Colon (tissue), 2 donors: ENCODE measurements around the gene PRDM12.
"Not testable (repeated sequence)": the region's sequence is repeated elsewhere in the genome, so short reads cannot be mapped to it uniquely, and the experiment has no call there.

Experiments
- FAIRE-seq: peaks from 2 replicates; lab custom pipeline; 2012; peaks lifted over from hg19 to GRCh38; lab: Jason Lieb, UNC
- donor health status: control.
- donor health status: control.

Gene PRDM12

DNA sequence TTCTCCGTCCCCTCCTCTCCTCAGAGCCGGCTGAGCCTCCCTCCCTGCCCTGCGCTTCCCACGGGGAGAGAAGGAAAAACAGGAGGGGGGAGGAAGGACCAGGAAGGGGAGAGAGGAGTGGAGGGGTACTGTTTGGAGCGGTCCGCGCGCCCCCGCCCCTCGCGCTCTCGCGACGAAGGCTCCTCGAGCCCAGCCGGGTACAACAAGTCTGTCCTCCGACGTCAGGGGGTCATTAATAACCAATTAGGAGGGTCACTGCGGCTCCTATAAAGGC, 480 bp upstream of the PRDM12 start:
- no peak for FAIRE-seq

DNA sequence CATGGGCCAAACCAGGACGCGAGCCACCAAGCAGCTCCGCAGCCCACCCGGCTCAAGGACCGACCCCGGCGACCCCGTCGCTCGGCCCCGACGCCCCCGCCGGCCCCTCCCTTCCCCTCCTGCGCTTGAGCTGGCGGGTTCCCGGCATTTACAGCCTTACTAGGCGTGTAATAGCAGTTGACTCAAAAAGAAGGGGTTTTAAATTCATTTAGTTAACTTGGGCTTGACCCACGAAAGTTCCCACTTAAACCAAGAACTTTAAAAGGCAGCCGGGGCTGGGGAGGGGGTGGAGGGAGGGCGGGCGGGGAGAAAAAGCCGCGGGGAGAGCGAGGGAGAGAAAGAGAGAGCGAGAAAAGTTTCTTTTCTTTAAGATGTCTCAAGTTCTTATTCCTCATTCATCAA, 636 bp downstream of the PRDM12 start:
- FAIRE-seq = no peak

- no peak for FAIRE-seq
Observed at GRCh38 chr9:130665431-130666392, 1.3 kb downstream of the PRDM12 start.

DNA sequence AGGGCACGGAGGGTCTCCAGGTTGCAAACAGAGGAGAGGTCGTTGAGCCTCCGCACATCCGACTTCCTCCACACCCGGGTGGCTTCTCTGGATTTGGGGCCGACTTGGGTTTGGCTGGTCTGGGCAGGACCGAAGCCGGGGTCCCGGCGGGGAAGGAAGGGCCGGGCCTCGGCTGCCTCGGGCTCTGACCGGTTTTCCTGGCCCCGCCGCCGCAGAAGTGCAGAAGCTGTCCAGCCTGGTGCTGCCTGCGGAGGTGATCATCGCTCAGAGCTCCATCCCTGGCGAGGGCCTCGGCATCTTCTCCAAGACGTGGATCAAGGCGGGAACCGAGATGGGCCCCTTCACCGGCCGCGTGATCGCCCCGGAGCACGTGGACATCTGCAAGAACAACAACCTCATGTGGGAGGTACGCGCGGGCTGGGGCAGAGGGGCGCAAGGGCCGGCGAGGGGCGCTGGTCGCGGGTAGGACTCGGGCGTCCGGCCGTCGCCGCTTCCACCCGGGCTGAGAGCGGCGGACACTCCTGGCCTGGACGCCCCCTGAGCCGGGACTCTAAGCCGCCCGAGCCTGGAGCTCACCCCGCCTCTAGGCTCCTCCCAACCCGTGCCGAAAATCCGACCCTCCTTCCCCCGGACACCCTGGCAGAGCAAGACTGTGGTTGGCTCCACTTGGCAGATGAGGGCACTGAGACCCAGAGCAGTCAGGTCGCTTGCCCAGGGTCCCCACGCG, 2.2 kb downstream of the PRDM12 start:
- no peak for FAIRE-seq

- no peak for FAIRE-seq
Observed at GRCh38 chr9:130667120-130667435, 2.7 kb downstream of the PRDM12 start.

DNA sequence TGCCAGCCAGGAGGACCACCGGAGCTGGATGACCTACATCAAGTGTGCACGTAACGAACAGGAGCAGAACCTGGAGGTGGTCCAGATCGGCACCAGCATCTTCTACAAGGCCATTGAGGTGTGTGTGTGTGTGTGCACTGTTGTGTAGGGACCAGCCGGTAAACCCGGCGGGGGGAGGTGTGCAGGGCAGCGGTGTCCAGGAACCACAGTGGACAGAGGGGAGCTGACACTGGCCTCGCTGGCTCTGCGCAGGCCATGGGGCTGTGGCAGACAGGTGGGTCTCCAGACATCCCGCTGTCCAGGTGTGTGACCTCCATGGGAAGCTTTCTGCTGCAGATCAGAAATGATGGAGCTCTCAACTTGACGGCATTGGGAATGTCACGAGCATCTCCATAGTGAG, 3.8 kb downstream of the PRDM12 start:
- FAIRE-seq = no peak

DNA sequence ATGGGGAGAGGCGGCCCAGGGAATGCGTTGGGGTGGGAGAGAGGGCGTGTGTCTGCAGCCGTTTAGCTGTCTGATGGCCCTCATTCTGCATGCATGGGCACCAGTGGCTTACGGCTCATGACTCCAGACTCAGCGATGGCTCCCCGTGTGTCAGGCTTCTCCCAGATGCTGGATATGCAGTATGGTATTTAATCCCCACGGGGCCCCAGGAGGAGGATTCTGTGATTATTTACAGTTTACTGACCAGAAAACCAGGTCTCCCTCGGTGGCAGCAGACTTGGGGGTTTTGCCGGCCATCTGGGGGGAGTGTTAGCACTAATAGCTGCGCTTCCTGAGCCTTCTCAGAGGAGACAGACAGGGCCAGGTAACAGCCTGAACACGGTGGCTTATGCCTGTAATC, 4.3 kb downstream of the PRDM12 start:
- no peak for FAIRE-seq

GRCh38 chr9:130669965-130670364, 5.6 kb downstream of the PRDM12 start:
- FAIRE-seq = no peak

DNA sequence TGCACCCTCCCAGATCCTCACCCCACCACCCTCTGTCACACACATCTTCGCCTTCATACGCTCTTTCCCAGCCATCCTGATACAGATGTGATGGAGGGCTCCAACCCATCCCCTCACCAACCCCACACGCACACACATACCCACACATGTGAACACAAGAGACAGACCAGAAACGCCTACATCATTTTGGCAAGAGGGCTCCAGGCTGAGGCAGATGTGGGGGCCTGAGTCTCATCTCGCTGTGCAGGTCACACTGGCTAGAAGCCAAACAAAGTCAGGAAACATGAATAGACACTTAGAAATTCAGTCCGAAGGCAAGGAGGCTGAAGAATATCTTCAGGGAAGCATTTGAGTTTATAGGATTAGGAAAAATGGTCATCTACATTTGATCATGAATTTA, 6.2 kb downstream of the PRDM12 start:
- FAIRE-seq = no peak

DNA sequence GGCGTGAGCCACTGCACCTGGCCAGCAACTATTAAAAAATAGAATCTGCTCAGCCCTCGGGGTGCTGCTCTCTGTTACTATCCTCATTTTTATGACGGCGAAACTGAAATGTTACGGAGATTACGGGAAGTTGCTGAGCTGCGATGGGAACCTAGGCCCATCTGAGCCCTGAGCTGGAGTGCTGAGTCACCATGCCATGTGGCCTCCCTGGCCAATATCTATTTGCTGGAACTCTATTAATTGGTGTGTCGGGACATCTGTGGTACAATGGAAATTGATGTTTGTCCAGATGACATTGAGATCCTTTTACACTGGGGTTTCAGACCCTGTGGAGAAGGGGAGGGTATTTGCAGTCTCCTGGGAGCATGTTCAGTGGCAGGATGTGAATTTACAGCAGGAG, 8.1 kb downstream of the PRDM12 start:
- no peak for FAIRE-seq

DNA sequence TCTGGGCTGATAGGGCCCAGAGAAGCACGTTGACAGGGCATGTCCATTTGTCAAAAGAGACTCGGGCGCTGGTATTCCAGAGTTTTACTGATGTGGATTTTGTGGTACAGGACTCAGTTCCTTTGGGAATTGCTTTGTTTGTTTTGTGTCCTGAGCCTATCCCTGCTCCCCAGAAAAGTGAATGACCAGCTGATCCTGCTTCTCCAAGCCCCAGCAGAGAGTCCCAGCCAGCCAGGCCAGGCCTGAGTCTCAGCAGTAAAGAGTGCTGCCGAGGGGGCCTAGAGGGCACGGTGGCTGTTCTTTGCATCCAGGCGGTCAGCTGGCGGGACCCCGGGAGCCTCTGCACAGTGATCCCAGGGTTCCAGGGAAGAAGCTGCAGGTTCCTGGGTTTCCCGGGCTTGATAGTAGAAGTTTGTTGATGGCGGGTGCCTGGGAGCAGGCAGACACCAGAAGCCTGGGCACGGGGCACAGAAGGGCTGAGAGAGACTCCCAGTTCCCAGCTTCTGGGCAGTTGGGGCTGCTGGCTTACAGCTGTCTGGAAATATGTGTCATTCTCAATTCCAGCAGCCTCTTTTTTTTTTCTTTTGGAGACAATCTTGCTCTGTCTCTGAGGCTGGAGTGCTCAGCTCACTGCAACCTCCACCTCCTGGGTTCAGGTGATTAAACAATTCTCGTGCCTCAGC, 8.7 kb downstream of the PRDM12 start:
- no peak for FAIRE-seq

DNA sequence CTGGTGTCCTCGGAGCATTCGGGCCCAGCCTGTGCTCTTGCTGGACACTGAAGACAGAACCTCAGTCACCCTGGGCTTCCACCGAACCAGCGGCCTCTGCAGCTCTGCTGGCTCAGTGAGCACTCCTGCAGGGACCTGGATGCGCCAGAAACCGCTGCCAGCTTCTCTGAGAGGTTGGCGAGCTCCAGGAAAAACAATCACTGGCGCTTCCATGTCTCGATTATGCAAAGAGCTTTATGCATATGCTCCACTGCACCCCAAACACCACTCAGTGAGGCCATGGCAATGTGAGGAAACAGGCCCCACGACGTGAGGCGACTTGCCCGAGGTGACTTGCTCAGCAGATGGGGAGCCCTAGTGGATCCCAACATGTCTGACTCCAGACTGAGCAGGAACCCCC, 11.0 kb downstream of the PRDM12 start:
- FAIRE-seq = no peak

DNA sequence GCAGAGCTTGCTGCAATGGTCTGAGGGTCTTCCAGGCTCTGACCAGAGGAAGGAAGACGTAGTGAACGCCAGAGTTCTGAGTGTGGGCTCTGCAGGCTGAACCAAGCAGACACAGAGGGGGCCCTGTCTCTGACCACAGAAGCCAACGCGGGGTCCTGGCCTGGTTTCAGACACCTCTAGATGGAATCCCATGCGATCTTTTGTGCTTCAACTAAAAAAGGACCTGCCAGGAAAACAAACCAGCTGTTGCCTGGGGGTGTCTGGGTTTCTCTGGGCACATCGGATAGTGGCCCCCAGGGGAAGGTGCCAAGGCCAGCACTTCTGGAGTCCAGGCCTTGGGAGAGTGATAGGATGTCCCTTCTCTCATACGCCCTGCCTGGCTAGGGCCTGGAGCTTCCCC, 12.9 kb downstream of the PRDM12 start:
- FAIRE-seq = no peak

DNA sequence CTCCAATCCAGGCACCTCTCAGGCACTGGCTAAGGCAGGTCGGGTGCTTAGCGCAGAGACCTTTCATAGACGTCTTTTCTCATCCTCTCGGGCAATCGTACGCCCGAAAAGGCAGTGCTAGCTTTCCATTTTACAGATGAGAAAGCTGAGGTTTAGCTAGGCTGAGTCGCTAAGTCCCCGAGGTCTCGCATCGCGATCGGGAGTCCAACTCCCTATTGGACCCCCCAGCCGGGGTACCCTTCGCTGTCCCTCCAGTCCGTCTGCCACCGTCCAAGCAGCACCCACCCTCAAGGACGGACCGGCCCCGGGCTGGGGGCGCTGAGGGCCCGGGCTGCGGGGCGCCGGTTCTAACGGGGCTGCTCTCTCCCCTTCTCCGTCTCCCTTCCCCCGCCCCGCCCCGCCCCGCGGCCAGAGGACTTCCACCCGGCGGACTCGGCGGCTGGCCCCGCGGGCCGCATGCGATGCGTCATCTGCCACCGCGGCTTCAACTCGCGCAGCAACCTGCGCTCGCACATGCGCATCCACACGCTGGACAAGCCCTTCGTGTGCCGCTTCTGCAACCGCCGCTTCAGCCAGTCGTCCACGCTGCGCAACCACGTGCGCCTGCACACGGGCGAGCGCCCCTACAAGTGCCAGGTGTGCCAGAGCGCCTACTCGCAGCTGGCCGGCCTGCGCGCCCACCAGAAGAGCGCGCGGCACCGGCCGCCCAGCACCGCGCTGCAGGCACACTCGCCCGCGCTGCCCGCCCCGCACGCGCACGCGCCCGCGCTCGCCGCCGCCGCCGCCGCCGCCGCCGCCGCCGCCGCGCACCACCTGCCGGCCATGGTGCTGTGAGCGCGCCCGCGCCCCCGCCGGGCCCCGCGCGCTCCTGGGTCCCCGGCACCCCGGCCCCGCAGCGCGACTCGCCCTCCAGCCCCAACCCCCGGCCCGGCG, 16.7 kb downstream of the PRDM12 start:
- FAIRE-seq = no peak

DNA sequence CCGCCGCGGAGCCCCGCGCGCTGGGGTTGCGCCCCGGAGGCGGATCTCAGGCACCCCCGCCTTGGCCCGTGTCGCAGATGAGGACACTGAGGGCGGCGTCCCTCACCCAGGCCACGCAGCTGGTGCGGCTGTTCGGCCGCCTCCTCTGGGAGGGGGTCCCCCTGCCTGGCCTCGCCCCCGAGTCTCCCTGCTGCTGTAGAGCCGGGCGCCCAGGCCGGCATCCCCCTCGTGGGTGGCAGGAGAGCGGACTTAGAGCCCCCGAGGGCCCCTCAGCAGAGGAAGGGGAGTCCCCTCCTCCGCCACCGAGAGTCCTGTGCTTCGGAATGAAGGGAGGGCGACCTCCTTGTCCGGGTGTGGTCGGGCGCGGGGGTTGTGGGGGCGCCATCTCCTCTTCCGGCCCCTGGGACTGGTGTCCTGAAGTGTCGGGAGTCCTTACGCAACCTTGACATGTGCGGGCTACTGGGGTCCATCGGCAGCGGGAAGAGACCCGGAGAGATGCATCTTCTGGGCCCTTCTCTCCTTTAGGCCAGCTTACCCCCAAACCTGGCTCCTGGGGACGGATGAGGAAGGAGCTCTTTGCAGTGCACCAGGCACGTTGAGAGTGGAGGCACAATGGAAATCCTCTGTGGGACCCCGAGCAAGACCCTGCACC, 17.5 kb downstream of the PRDM12 start:
- FAIRE-seq = no peak

GRCh38 chr9:130682421-130683121, 18.2 kb downstream of the PRDM12 start:
- peak; percentile 58 for FAIRE-seq

DNA sequence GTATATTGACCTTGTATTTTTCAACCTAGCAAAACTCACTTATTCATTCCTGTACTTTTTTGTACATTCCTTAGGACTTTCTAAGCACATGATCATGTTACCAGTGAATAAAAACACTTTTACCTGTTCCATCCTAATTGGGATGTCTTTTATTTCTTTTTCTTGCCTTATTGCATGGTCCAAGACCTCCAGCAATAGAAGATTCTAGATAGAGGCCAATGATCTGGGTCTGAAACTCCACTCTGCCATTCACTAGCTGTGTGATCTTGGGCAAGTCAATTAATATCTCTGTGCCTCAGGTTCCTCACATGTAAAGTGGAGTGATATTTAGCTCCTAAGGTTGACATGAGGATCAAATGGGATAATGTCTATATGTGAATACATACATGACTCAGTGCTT, 20.7 kb downstream of the PRDM12 start:
- FAIRE-seq = no peak

DNA sequence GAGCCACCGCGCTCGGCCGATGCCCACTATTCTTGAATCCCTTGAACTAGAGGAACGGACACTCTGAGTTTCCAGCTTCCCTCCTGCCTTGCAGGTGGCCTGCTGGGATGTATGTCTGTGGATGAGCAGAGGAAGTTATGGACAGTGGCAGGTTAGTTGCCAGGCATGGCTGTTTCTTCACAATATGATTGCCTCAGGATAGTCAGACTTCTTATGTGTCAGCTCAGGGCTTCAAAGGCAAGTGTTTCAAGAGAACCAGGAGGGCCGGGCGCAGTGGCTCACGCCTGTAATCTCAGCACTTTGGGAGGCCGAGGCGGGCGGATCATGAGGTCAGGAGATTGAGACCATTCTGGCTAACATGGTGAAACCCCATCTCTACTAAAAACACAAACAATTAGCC, 21.6 kb downstream of the PRDM12 start:
- FAIRE-seq = not testable (repeated sequence)

DNA sequence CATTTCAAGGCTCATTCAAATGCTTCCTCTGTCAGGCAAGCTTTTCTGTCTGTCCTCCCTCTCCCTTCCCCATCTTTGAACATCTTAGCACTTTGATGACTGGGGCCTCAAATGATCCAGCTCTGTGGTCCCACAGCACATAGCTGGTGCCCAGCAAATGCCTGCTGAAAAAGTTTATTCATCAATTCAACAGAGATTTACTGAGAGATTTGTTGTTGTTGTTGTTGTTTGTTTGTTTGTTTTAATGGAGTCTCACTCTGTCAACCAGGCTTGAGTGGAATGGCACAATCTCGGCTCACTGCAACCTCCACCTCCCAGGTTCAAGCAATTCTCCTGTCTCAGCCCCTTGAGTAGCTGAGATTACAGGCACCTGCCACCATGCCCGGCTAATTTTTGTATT, 23.2 kb downstream of the PRDM12 start:
- FAIRE-seq = no peak

DNA sequence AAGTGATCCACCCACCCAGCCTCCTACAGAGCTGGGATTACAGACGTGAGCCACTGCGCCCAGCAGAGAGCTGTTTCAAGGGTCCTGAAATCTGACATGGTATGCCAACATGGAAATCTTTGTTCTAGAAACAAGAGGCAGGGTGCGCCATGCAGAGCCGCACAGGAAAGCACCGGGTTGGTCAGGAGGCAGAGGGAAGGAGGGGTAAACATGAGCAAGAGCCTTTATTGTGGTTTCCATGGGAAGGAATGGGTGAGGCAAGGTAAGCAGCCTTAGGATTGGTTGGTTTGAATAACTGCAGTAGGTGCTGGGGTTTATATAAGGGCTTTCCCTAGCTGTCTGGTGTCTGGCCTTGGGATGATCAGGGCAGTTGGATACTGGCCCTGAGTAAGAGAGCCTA, 23.7 kb downstream of the PRDM12 start:
- FAIRE-seq = no peak

- no peak for FAIRE-seq
Observed at GRCh38 chr9:130689572-130689936, 25.2 kb downstream of the PRDM12 start.
